GM12873 (cell line): ENCODE results near the gene CORO2A.

Source experiments
- TF ChIP-seq, protein P1 (sequence below): IDR thresholded peaks from 2 replicates; pipeline ENCODE4 v1.5.1; 2012; ENCODE audit warnings: low read depth, mild to moderate bottlenecking, moderate library complexity, low read length, control low read depth; ENCODE audit not compliant: insufficient read depth; ENCODE audit errors: missing control alignments

Gene CORO2A

DNA sequence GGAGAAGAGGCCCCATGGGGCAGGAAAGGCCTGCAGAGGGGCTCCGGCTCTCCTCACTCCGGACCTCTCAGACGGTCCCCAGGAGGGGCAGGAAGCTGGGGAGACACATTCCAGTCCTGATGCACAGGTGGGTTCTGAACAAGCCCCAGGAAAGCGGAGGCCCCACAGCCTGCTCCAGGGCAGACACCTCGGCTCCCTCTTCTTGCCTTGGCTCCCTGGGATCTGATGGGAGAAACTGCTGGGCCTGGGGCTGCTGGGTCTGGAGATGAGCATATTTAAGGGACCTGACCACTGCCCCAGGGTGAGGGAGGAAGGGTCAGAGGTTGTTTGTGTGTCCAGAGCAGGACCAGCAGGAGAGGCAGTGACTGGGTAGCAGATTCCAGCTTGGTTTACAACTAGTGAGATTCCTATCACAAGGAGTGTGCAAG lies 1.2 kb downstream of the CORO2A start:
- TF ChIP-seq, protein P1, sequence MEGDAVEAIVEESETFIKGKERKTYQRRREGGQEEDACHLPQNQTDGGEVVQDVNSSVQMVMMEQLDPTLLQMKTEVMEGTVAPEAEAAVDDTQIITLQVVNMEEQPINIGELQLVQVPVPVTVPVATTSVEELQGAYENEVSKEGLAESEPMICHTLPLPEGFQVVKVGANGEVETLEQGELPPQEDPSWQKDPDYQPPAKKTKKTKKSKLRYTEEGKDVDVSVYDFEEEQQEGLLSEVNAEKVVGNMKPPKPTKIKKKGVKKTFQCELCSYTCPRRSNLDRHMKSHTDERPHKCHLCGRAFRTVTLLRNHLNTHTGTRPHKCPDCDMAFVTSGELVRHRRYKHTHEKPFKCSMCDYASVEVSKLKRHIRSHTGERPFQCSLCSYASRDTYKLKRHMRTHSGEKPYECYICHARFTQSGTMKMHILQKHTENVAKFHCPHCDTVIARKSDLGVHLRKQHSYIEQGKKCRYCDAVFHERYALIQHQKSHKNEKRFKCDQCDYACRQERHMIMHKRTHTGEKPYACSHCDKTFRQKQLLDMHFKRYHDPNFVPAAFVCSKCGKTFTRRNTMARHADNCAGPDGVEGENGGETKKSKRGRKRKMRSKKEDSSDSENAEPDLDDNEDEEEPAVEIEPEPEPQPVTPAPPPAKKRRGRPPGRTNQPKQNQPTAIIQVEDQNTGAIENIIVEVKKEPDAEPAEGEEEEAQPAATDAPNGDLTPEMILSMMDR, result no peak

DNA sequence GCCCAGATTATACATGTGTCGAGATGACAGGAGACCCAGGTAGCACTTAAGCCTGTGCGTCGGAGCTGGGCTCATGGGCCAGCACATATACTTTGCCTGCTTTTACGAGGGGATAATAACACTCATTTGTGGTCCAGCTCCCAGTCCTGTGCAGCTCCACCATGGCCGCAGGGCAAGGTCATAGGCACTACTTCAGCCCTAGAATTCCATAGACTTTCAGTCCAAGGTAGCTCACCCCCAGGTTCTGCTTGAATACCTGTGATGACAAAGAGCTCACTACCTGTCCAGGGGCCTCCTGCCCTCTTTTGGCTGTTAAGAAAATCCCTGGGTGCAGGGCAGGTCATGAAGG lies 1.7 kb downstream of the CORO2A start:
- TF ChIP-seq, protein P1, result no peak

DNA sequence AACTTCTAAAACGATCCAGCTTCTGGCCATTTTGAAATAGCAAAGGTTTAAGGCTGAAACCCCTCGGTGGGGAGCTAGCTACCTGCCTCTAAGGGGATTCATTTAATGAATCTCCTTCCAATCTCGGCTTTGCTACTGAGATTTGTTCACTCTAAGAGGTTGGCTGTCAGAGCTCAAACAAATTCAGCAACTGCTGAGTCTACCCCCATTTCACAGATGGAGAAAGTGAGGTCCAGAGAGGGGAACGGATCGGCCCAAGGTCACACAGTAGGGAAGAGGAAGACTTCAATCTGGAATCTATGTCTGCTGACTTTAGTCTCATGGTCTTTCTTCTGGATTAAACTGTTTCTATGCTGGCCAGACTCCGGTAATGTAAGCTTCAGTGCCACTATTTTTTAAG lies 3.0 kb downstream of the CORO2A start:
- TF ChIP-seq, protein P1, result no peak

DNA sequence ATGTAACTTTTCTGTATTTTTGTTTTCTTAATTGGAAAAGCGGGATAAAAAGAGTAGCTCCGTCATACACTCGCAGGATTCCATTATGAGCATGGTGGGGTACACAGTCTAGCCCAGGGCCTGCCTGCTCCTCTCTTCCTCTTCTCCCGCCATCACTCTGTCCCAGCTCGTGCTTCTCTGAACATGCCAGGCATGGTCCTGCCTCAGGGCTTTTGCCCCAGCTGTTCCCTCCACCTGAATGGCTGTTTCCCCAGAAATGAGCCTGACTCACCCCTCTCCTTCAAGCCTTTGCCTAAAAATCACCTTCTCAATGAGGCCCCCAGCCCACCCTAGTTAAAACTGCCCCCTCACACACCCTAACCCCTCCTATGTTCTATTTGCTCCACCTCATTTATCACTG lies 4.5 kb downstream of the CORO2A start:
- TF ChIP-seq, protein P1, result no peak

DNA sequence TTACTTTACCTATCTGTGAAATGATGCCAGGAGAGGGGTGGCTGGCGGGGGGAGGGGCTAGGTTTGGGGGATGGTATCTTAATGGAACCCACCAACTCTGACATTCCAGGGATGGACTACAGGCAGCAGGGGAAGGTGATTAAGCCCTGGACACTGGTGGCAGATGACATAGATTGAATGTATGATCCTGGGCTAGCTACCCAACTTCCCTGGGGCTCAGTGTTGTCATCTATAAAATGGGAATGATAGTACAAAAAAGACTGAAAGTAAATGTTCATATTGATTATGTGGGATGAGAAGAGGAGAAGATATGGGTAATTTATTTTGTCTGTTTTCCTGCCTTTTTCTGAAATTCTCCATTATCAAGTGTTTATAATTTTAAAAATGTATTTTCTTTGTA lies 6.2 kb downstream of the CORO2A start:
- TF ChIP-seq, protein P1, result no peak

DNA sequence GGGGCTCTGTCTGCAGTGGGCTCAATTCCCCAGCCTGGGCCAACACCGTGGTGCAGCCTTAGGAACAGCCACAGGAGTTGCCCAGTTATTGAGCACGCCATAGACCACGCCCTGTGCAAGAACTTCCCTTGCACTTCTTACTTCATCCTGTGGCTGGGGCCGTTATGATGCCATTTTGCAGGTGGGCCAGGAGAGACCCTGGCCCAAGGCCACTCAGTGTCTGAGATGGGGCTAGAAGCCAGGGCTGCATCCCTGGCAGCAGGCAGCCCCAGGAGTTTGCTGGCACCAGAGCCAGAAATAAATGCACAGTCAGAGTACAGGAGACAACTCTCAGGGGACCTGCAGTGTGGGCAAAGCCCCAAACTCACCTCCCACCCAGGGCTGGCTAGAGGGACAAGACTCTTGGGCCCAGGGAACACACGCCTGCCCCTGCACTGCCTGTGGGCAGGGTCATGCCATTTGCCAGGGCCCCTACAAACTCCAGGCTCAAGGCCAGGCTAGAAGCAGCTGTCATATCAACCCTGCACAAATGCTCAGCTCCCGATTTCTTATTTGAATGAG lies 6.7 kb downstream of the CORO2A start:
- TF ChIP-seq, protein P1, result no peak

DNA sequence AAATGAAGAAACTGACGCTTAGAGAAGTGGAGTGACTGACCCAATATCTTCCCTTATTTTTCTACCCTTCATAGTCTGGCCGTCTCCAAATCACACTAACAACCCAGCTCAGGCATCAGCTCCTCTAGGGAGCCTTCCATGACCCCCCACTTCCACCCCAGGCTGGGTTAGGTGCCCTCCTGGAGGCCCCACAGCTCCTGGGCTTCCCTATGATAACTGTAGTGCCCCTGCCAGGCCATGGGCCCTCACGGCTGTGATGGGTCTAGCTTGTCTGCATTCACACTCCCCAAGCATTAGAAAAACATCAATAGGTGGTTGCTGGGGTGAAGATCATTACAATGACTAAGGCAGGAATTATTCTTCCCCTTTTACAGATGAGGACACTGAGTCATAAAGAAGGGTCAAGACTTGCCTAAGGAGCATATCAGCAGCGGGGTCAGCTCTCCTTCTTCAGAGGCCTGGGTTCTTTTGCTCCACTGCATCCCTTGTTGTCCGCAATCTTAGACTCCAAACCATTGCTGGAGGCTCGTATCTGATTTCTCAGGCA lies 7.3 kb downstream of the CORO2A start:
- TF ChIP-seq, protein P1, result no peak
